Kidney (tissue), 14 donors: ENCODE results near the gene KIAA1143. TPM values are rescaled to one million over a fixed set of nuclear protein-coding genes. Genes with fewer than 3 reads are reported as not detected.

Experiments used
- DNase-seq, 5 donors: peaks; one replicate each; pipeline ENCODE4 v3.0.0-alpha.2; 2013 to 2020
- FAIRE-seq: peaks from 2 replicates; lab custom pipeline; 2012; peaks lifted over from hg19 to GRCh38; lab: Jason Lieb, UNC
- H3K27ac ChIP-seq, 2 donors: one replicate each; pipeline ENCODE4 v1.7.0; 2013; ENCODE audit warnings: low read depth in 2 of 2, low read length in 2 of 2, inconsistent platforms in 1 of 2
- H3K27me3 ChIP-seq: one replicate; pipeline ENCODE4 v1.7.1; 2013; ENCODE audit warnings: low read length, inconsistent platforms; ENCODE audit not compliant: control insufficient read depth, insufficient read depth
- H3K36me3 ChIP-seq, 3 donors: one replicate each; pipeline versions ENCODE4 v1.7.0 to v1.7.1; 2013; ENCODE audit warnings: low read length in 3 of 3, control low read depth in 1 of 3, inconsistent platforms in 1 of 3; ENCODE audit not compliant: insufficient read depth in 3 of 3, control insufficient read depth in 2 of 3
- H3K4me1 ChIP-seq, 3 donors: one replicate each; pipeline versions ENCODE4 v1.7.0 to v1.7.1; 2013; ENCODE audit warnings: low read length in 3 of 3, inconsistent platforms in 1 of 3, low read depth in 1 of 3; ENCODE audit not compliant: control insufficient read depth in 2 of 3, insufficient read depth in 2 of 3
- H3K4me3 ChIP-seq, 3 donors: one replicate each; pipeline versions ENCODE4 v1.7.0 to v1.8.1; 2013; ENCODE audit warnings: low read length in 3 of 3, control low read depth in 1 of 3, inconsistent platforms in 1 of 3
- H3K9ac ChIP-seq, 3 donors: one replicate each; pipeline versions ENCODE4 v1.7.0 to v1.7.1; 2013; ENCODE audit warnings: low read length in 3 of 3, control low read depth in 1 of 3, inconsistent platforms in 1 of 3
- H3K9me3 ChIP-seq, 3 donors: one replicate each; pipeline versions ENCODE4 v1.7.0 to v1.7.1; 2013; ENCODE audit warnings: low read length in 3 of 3, control low read depth in 1 of 3, inconsistent platforms in 1 of 3; ENCODE audit not compliant: control insufficient read depth in 2 of 3, insufficient read depth in 1 of 3
- CTCF ChIP-seq: IDR thresholded peaks from 3 replicates; pipeline ENCODE4 v1.5.1; 2012; ENCODE audit warnings: mild to moderate bottlenecking, moderate library complexity, borderline replicate concordance; ENCODE audit not compliant: insufficient read depth; ENCODE audit errors: extremely low read depth
- intact Hi-C: fragments of 100-400 bp; cut with DNase I; formaldehyde crosslinking; loops from one replicate; pipeline ENCODE4 v1.11.1; 2022
- polyA plus RNA-seq: library from polyadenylated mRNA; stranded (reverse); fragments of 350-450 nt; fragmentation: Illumina TruSeq; extraction: RNeasy Lipid Tissue Mini Kit (QIAGEN cat#74804); gene quantifications from one replicate; pipeline ENCODE4 v1.2.3, GENCODE V29; 2014; ENCODE audit warnings: low read depth, low replicate concordance; ENCODE audit not compliant: insufficient read depth
- total RNA-seq: library from RNA; stranded (reverse); fragmentation: NEBNext Ultra II Directional; extraction: Animal tissue kit (Norgen Biotek cat#: 25700); gene quantifications from one replicate; pipeline ENCODE4 v1.2.1, GENCODE V29; 2021
- donor health status: control.
- donor health status: control.
- donor health status: control.
- donor health status: control.
- donor health status: control.
- donor health status: DM: yes; HTN: yes; CAD: no.
- donor health status: Normal renal cell carcinoma (clear cell type).

Gene KIAA1143
- total and polyA plus RNA-seq, 2 donors from 2014 or later: 8.3 to 27.6 TPM

DNA sequence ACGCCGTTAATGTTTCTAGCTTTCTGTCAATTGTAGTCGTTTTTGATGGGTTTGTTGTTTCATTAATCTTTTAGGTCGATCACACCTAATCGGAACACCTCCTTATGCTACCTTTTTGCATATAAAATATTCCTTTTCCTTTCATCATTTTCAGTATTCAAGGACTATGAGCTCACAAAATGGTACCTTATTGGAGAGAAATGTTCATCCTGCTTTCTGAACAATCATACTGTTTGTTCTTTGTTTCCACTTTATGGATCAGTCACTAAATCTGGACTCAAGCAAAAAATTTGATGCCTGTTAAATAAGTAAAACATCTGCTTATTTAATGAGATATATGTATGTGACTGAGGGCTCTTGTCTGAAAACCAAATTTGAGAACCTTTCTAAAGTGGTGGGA, 1.3 kb upstream of the KIAA1143 start:
- no peak overlapping the region for H3K27ac ChIP-seq
- no peaks in the 10 kb centered on the region for H3K27me3 ChIP-seq
- H3K9ac ChIP-seq: peak overlapping the region in 1 of 3 donors; percentile 80
- peaks cover 0 to 5% (median 0%) of the 10 kb centered on the region in 3 donors for H3K36me3 ChIP-seq
- no peak for FAIRE-seq
- DNase-seq: no peak
- TF ChIP-seq CTCF: no peak
- H3K4me3 ChIP-seq: peak overlapping the region in 1 of 3 donors; percentile 66
- peaks cover 0 to 4% (median 0%) of the 10 kb centered on the region in 3 donors for H3K4me1 ChIP-seq
- peaks cover 0 to 2% (median 2%) of the 10 kb centered on the region in 3 donors for H3K9me3 ChIP-seq
- intact Hi-C loops: no loop called here

- Histone ChIP-seq H3K9ac (peak overlapping the region in 1 of 3 donors; percentile 80), H3K4me1 (peaks cover 0 to 4% (median 0%) of the 10 kb centered on the region in 3 donors), H3K36me3 (peaks cover 0 to 8% (median 0%) of the 10 kb centered on the region in 3 donors), H3K4me3 (peak overlapping the region; percentile 66 to 100 (median 87)), H3K27me3 (no peaks in the 10 kb centered on the region), H3K27ac (no peak overlapping the region), H3K9me3 (peaks cover 0 to 7% (median 3%) of the 10 kb centered on the region in 3 donors)
- FAIRE-seq: no peak
- no peak for DNase-seq
- intact Hi-C loops: no loop called here
- TF ChIP-seq CTCF: no peak
Measured at GRCh38 chr3:44762170-44762677, 805 bp upstream of the KIAA1143 start.

DNA sequence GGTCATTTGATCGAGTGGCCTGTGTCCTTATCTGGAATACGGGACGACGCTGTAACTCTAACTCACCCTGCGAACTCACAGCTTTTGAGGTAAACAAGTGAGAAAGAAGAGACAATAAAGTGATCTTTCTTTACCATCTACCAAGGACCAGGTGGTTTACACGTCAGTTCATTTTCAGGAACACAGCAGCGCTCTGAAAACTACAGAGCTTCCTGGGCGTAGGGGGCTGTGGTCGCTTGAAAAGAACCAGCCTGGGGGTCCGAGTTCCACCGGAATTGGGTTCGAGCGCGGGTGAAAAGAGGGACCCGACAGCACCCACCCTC, 357 bp downstream of the KIAA1143 start:
- H3K27me3 ChIP-seq: no peaks in the 10 kb centered on the region
- no peak for FAIRE-seq
- intact Hi-C loops: no loop called here
- H3K9me3 ChIP-seq: peaks cover 0 to 7% (median 3%) of the 10 kb centered on the region in 3 donors
- DNase-seq: no peak
- H3K36me3 ChIP-seq: peaks cover 0 to 8% (median 2%) of the 10 kb centered on the region in 3 donors
- H3K27ac ChIP-seq: peak overlapping the region in 1 of 2 donors; percentile 20
- no peak for TF ChIP-seq CTCF
- peak overlapping the region; percentile 62 to 91 (median 63) for H3K9ac ChIP-seq
- H3K4me1 ChIP-seq: peaks cover 0 to 4% (median 0%) of the 10 kb centered on the region in 3 donors
- H3K4me3 ChIP-seq: peak overlapping the region; percentile 66 to 100 (median 87)
